ENCODE data around the gene ENOX2. TPM values are rescaled to one million over a fixed set of nuclear protein-coding genes. Genes with fewer than 3 reads are reported as not detected.

Gene ENOX2
- polyA plus RNA-seq, 3 donors: 6.8 to 22.1 (median 14.7) TPM

DNA sequence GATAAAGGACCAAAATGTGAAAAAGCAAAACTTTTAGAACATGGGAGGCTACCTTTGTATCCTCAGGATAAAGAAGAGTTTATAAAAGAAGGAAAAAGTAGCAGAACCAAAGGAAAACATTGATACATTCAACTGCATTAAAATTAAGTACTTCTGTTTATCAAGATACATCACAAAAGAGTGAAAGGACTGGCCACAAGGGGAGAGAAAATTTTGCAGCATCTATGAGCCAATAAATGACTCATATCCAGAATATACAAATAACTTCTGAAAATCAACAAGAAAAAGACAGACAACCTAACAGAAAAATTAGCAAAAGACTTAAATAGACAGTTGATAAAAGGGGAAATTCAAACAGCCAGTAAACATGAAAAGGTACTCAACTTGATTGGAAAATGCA, 324.1 kb downstream of the ENOX2 start:
- intact Hi-C loops (cut with micrococcal nuclease): no loop called here
- DNase-seq: no peak
- TF ChIP-seq CTCF (IDR thresholded peaks at IDR 0.05): no peak
- no peaks in the 10 kb centered on the region for H3K36me3 Mint-ChIP-seq
- H3K4me1 Mint-ChIP-seq: no peaks in the 10 kb centered on the region
- Histone ChIP-seq H3K4me3 (replicated peaks in 1 of 3; ENCODE audit: low read depth in 2 of 3, low read length in 3 of 3) (no peak overlapping the region), H4K20me1 (ENCODE audit: insufficient read depth, low read length) (no peaks in the 10 kb centered on the region), H3K36me3 (replicated peaks in 1 of 2; ENCODE audit: control insufficient read depth in 1 of 2, insufficient read depth in 2 of 2, low read length in 2 of 2) (no peaks in the 10 kb centered on the region), H3K79me2 (ENCODE audit: insufficient read depth, low read length) (no peaks in the 10 kb centered on the region), H3K4me1 (ENCODE audit: control insufficient read depth in 1 of 2, insufficient read depth in 2 of 2, low read length in 2 of 2) (no peaks in the 10 kb centered on the region), H3K27me3 (ENCODE audit: control insufficient read depth in 2 of 2, insufficient read depth in 2 of 2, low read length in 2 of 2) (no peaks in the 10 kb centered on the region), H3K9ac (ENCODE audit: insufficient read depth, low read length, poor library complexity, severe bottlenecking) (no peak overlapping the region), H2AFZ (ENCODE audit: insufficient read depth, low read depth, low read length, poor library complexity, severe bottlenecking) (no peak overlapping the region), H3K27ac (ENCODE audit: low read depth in 1 of 2, low read length in 2 of 2) (no peak overlapping the region), H3K4me2 (replicated peaks; ENCODE audit: extremely low read depth, low read length, poor library complexity, severe bottlenecking) (no peak overlapping the region), H3K9me3 (replicated peaks in 1 of 2; ENCODE audit: control insufficient read depth in 1 of 2, insufficient read depth in 1 of 2, low read length in 2 of 2) (no peaks in the 10 kb centered on the region)
- H3K27me3 Mint-ChIP-seq (ENCODE audit: low read depth in 3 of 3): peaks cover 2 to 5% (median 3%) of the 10 kb centered on the region in 3 donors
- no peak overlapping the region for H3K4me3 Mint-ChIP-seq
- no peak overlapping the region for H3K27ac Mint-ChIP-seq
- peaks cover 0 to 3% (median 0%) of the 10 kb centered on the region in 7 donors for H3K9me3 Mint-ChIP-seq

- H3K27ac ChIP-seq (ENCODE audit: low read depth in 1 of 2, low read length in 2 of 2): no peak overlapping the region
- Mint-ChIP-seq H3K27ac (no peak overlapping the region), H3K9me3 (peaks cover 0 to 3% (median 0%) of the 10 kb centered on the region in 7 donors), H3K36me3 (no peaks in the 10 kb centered on the region), H3K4me3 (no peak overlapping the region), H3K27me3 (ENCODE audit: low read depth in 3 of 3) (peaks cover 0 to 5% (median 3%) of the 10 kb centered on the region in 3 donors), H3K4me1 (no peaks in the 10 kb centered on the region)
- H3K9ac ChIP-seq (ENCODE audit: insufficient read depth, low read length, poor library complexity, severe bottlenecking): no peak overlapping the region
- no peaks in the 10 kb centered on the region for H3K27me3 ChIP-seq (ENCODE audit: control insufficient read depth in 2 of 2, insufficient read depth in 2 of 2, low read length in 2 of 2)
- intact Hi-C loops (cut with micrococcal nuclease): no loop called here
- H3K4me2 ChIP-seq (replicated peaks; ENCODE audit: extremely low read depth, low read length, poor library complexity, severe bottlenecking): no peak overlapping the region
- no peaks in the 10 kb centered on the region for H3K9me3 ChIP-seq (replicated peaks in 1 of 2; ENCODE audit: control insufficient read depth in 1 of 2, insufficient read depth in 1 of 2, low read length in 2 of 2)
- H3K4me3 ChIP-seq (replicated peaks in 1 of 3; ENCODE audit: low read depth in 2 of 3, low read length in 3 of 3): no peak overlapping the region
- no peaks in the 10 kb centered on the region for H3K4me1 ChIP-seq (ENCODE audit: control insufficient read depth in 1 of 2, insufficient read depth in 2 of 2, low read length in 2 of 2)
- H3K36me3 ChIP-seq (replicated peaks in 1 of 2; ENCODE audit: control insufficient read depth in 1 of 2, insufficient read depth in 2 of 2, low read length in 2 of 2): no peaks in the 10 kb centered on the region
- no peak overlapping the region for H2AFZ ChIP-seq (ENCODE audit: insufficient read depth, low read depth, low read length, poor library complexity, severe bottlenecking)
- 100% methylated on average over 1 of the region's 2 CpGs for WGBS (ENCODE audit: insufficient coverage)
- H3K79me2 ChIP-seq (ENCODE audit: insufficient read depth, low read length): no peaks in the 10 kb centered on the region
- H4K20me1 ChIP-seq (ENCODE audit: insufficient read depth, low read length): no peaks in the 10 kb centered on the region
- DNase-seq: no peak
- TF ChIP-seq CTCF (IDR thresholded peaks at IDR 0.05): no peak
Measured at GRCh38 chrX:130577431-130577830, 325.6 kb downstream of the ENOX2 start.

Measured in CD14-positive monocyte (primary cell).